ENCODE data around the gene TENM4.

- TF ChIP-seq FOXA1 (IDR thresholded peaks at IDR 0.05), result no peak
- TF ChIP-seq CTCF (IDR thresholded peaks at IDR 0.05; ENCODE audit: low read depth, low read length, missing input control), result no peak
- TF ChIP-seq ATF3 (IDR thresholded peaks at IDR 0.05), result no peak
Measured at GRCh38 chr11:78737891-78738290, 702.9 kb downstream of the TENM4 start.
